Uterus (tissue), 2 donors: ENCODE measurements around the gene SKOR1.

Source experiments
- CTCF ChIP-seq, 4 experiments: fragments of 200-600 bp in 2 of 4; fragments of 450-650 bp in 2 of 4; sonication (generic) in 2 of 4; IDR thresholded peaks; one replicate each; pipeline ENCODE4 v1.5.1; 2016 to 2019; ENCODE audit warnings: antibody characterized with exemption in 4 of 4, mild to moderate bottlenecking in 2 of 4, moderate library complexity in 1 of 4
- POLR2A ChIP-seq, 2 donors: fragments of 450-650 bp; IDR thresholded peaks; one replicate each; pipeline ENCODE4 v1.6.1; 2016; ENCODE audit warnings: antibody characterized with exemption in 2 of 2, mild to moderate bottlenecking in 1 of 2, moderate library complexity in 1 of 2

- TF ChIP-seq POLR2A (IDR thresholded peaks at IDR 0.05): no peak
- TF ChIP-seq CTCF (IDR thresholded peaks at IDR 0.05): no peak
Observed at GRCh38 chr15:67823314-67824196, 1.8 kb upstream of the SKOR1 start.
